ENCODE data around the gene NT5DC4. TPM values are rescaled to one million over a fixed set of nuclear protein-coding genes. Genes with fewer than 3 reads are reported as not detected.

The NT5DC4 gene
- total and polyA plus RNA-seq, 12 donors: 0.22 to 0.56 (median 0.24) TPM; not detected in 9

- H3K4me1 ChIP-seq (replicated peaks in 1 of 2): no peaks in the 10 kb centered on the region
- TF ChIP-seq CTCF (IDR thresholded peaks at IDR 0.05) (no peak), POLR2A (IDR thresholded peaks at IDR 0.05) (no peak)
- H3K36me3 ChIP-seq (replicated peaks in 1 of 2): no peaks in the 10 kb centered on the region
- 83 to 100% (median 86%) methylated on average over 1 of the region's 1 CpG for WGBS, 4 donors
- intact Hi-C loops (cut with DNase I): no loop called here
- no peaks in the 10 kb centered on the region for H3K9me3 ChIP-seq (replicated peaks in 1 of 3)
- DNase-seq: no peak
- no peak overlapping the region for H3K27ac ChIP-seq
- H3K4me3 ChIP-seq: no peak overlapping the region
- no peaks in the 10 kb centered on the region for H3K27me3 ChIP-seq
Observed at GRCh38 chr2:112737542-112738232, 16.9 kb downstream of the NT5DC4 start.

- intact Hi-C loops (cut with DNase I): no loop called here
- H3K4me3 ChIP-seq: no peak overlapping the region
- H3K27ac ChIP-seq: no peak overlapping the region
- 97 to 99% (median 98%) methylated on average over 7 of the region's 7 CpGs for WGBS, 4 donors
- no peaks in the 10 kb centered on the region for H3K9me3 ChIP-seq (replicated peaks in 1 of 3)
- H3K27me3 ChIP-seq: no peaks in the 10 kb centered on the region
- no peak for DNase-seq
- H3K36me3 ChIP-seq (replicated peaks in 1 of 2): no peaks in the 10 kb centered on the region
- TF ChIP-seq POLR2A (IDR thresholded peaks at IDR 0.05) (no peak), CTCF (IDR thresholded peaks at IDR 0.05) (no peak)
- no peaks in the 10 kb centered on the region for H3K4me1 ChIP-seq (replicated peaks in 1 of 2)
Observed at GRCh38 chr2:112740527-112740926, 19.7 kb downstream of the NT5DC4 start.

- DNase-seq: peak; percentile 61 to 84 (median 72)
- H3K4me1 ChIP-seq (replicated peaks in 1 of 2): no peaks in the 10 kb centered on the region
- no peak overlapping the region for H3K27ac ChIP-seq
- H3K36me3 ChIP-seq (replicated peaks in 1 of 2): no peaks in the 10 kb centered on the region
- H3K4me3 ChIP-seq: no peak overlapping the region
- intact Hi-C loops (cut with DNase I): loop anchor here (5.0 to 10.0 kb wide), 4 partner anchors 132 to 207 kb away; no protein-coding TSS in a partner anchor
- 66 to 69% (median 67%) methylated on average over 9 of the region's 9 CpGs for WGBS, 4 donors
- no peaks in the 10 kb centered on the region for H3K9me3 ChIP-seq (replicated peaks in 1 of 3)
- no peaks in the 10 kb centered on the region for H3K27me3 ChIP-seq
- TF ChIP-seq CTCF (IDR thresholded peaks at IDR 0.05): peak; percentile 70 to 92 (median 84)
- no peak for TF ChIP-seq POLR2A (IDR thresholded peaks at IDR 0.05)
Observed at GRCh38 chr2:112749755-112750559, 29.1 kb downstream of the NT5DC4 start.

- Histone ChIP-seq H3K4me1 (replicated peaks in 1 of 2) (no peaks in the 10 kb centered on the region), H3K27ac (no peak overlapping the region), H3K27me3 (no peaks in the 10 kb centered on the region), H3K9me3 (replicated peaks in 1 of 3) (no peaks in the 10 kb centered on the region), H3K4me3 (no peak overlapping the region), H3K36me3 (replicated peaks in 1 of 2) (no peaks in the 10 kb centered on the region)
- TF ChIP-seq CTCF (IDR thresholded peaks at IDR 0.05): no peak
- no peak for TF ChIP-seq POLR2A (IDR thresholded peaks at IDR 0.05)
- DNase-seq: no peak
- intact Hi-C loops (cut with DNase I): loop anchor here in 1 of 2 donors (10.0 kb wide), 1 partner anchor 184 kb away; no protein-coding TSS in a partner anchor
Observed at GRCh38 chr2:112750560-112750843, 29.7 kb downstream of the NT5DC4 start.
